ENCODE data around the gene PACSIN2. TPM values are rescaled to one million over a fixed set of nuclear protein-coding genes. Genes with fewer than 3 reads are reported as not detected.
A peak's percentile ranks its signal among the peaks of the same experiment; 100 is the strongest.
"Not testable (repeated sequence)": the region's sequence is repeated elsewhere in the genome, so short reads cannot be mapped to it uniquely, and the experiment has no call there.

Gene PACSIN2
- total RNA-seq, 2 experiments from 2014 or later: 33.5 to 35.7 TPM

- CTCF ChIA-PET: no interaction called here
- no peaks in the 10 kb centered on the region for H3K9me3 Mint-ChIP-seq
- H3K27ac Mint-ChIP-seq: no peak overlapping the region
- H3K4me1 Mint-ChIP-seq (ENCODE audit: low read depth): peaks cover 59% of the 10 kb centered on the region
- no peaks in the 10 kb centered on the region for H3K27me3 Mint-ChIP-seq
- H3K4me3 Mint-ChIP-seq: no peak overlapping the region
- no peaks in the 10 kb centered on the region for H3K36me3 Mint-ChIP-seq (ENCODE audit: low read depth)
- DNase-seq (peak; percentile 66), ATAC-seq (peak; percentile 82)
- POLR2A ChIA-PET: no interaction called here
- no peak for TF ChIP-seq CTCF (IDR thresholded peaks at IDR 0.05)
- intact Hi-C loops (cut with micrococcal nuclease): no loop called here
These were observed 77.6 kb downstream of the PACSIN2 start for GRCh38 chr22:42937164-42937843.

- H3K27me3 Mint-ChIP-seq; intact Hi-C loops (cut with micrococcal nuclease); H3K27ac Mint-ChIP-seq; POLR2A ChIA-PET; H3K4me3 Mint-ChIP-seq; H3K9me3 Mint-ChIP-seq; H3K36me3 Mint-ChIP-seq (ENCODE audit: low read depth); CTCF ChIA-PET; ATAC-seq; DNase-seq: not testable (repeated sequence)
- H3K4me1 Mint-ChIP-seq (ENCODE audit: low read depth): peaks cover 65% of the 10 kb centered on the region
These were observed 78.3 kb downstream of the PACSIN2 start for GRCh38 chr22:42936680-42937079.

GRCh38 chr22:42934338-42934737 is 80.6 kb downstream of the PACSIN2 start:
- DNase-seq: peak; percentile 24
- no peak for ATAC-seq
- no peak for TF ChIP-seq CTCF (IDR thresholded peaks at IDR 0.05)
- Mint-ChIP-seq H3K9me3 (no peaks in the 10 kb centered on the region), H3K4me3 (no peak overlapping the region), H3K4me1 (ENCODE audit: low read depth) (peaks cover 64% of the 10 kb centered on the region), H3K27me3 (no peaks in the 10 kb centered on the region), H3K36me3 (ENCODE audit: low read depth) (no peaks in the 10 kb centered on the region), H3K27ac (peak overlapping the region; percentile 78)
- CTCF ChIA-PET: interaction anchor here (0.9 to 1.6 kb wide), 3 partner anchors 10 to 81 kb away, joined by 4 to 5 read pairs (median 4); partner anchors contain the start of gene PACSIN2
- intact Hi-C loops (cut with micrococcal nuclease): no loop called here
- POLR2A ChIA-PET: interaction anchor here (0.6 to 1.1 kb wide), 3 partner anchors 32 to 1159 kb away, joined by 3 to 6 read pairs (median 5); no protein-coding TSS in a partner anchor

- intact Hi-C loops (cut with micrococcal nuclease): no loop called here
- Mint-ChIP-seq H3K4me3 (peak overlapping the region; percentile 34), H3K4me1 (ENCODE audit: low read depth) (peaks cover 64% of the 10 kb centered on the region), H3K27me3 (no peaks in the 10 kb centered on the region), H3K9me3 (no peaks in the 10 kb centered on the region), H3K27ac (peak overlapping the region; percentile 78), H3K36me3 (ENCODE audit: low read depth) (no peaks in the 10 kb centered on the region)
- POLR2A ChIA-PET: interaction anchor here (0.6 to 1.1 kb wide), 2 partner anchors 31 to 94 kb away, joined by 3 read pairs; no protein-coding TSS in a partner anchor
- CTCF ChIA-PET: interaction anchor here (0.9 to 1.6 kb wide), 3 partner anchors 11 to 82 kb away, joined by 4 to 5 read pairs (median 4); partner anchors contain the start of gene PACSIN2
- DNase-seq: peak; percentile 68
- ATAC-seq: peak; percentile 65
- TF ChIP-seq CTCF (IDR thresholded peaks at IDR 0.05): no peak
These were observed 81.4 kb downstream of the PACSIN2 start for GRCh38 chr22:42933485-42934091.

- H3K4me3 Mint-ChIP-seq: peak overlapping the region; percentile 34
- peaks cover 61% of the 10 kb centered on the region for H3K4me1 Mint-ChIP-seq (ENCODE audit: low read depth)
- ATAC-seq (no peak), DNase-seq (no peak)
- CTCF ChIA-PET: no interaction called here
- intact Hi-C loops (cut with micrococcal nuclease): no loop called here
- no peaks in the 10 kb centered on the region for H3K9me3 Mint-ChIP-seq
- no peak for TF ChIP-seq CTCF (IDR thresholded peaks at IDR 0.05)
- POLR2A ChIA-PET: no interaction called here
- peak overlapping the region; percentile 78 for H3K27ac Mint-ChIP-seq
- H3K27me3 Mint-ChIP-seq: no peaks in the 10 kb centered on the region
- no peaks in the 10 kb centered on the region for H3K36me3 Mint-ChIP-seq (ENCODE audit: low read depth)
These were observed 82.0 kb downstream of the PACSIN2 start for GRCh38 chr22:42932857-42933484.
